Measurements from ENCODE around the gene SDHB.

GRCh38 chr1:17065666-17066065, 11.8 kb upstream of the SDHB start:
- TF ChIP-seq CTCF (IDR thresholded peaks at IDR 0.05 in 8 of 11, conservative IDR thresholded peaks at IDR 0.05 in 3 of 11) (no peak), POLR2A (IDR thresholded peaks at IDR 0.05) (no peak)

Data from spleen (tissue), 7 donors.